H1 (cell line): ENCODE data around the gene SPOCK1. TPM values are rescaled to one million over a fixed set of nuclear protein-coding genes. Genes with fewer than 3 reads are reported as not detected.

Source experiments
- CHD7 ChIP-seq: fragments of 300-600 bp; sonication (generic); IDR thresholded peaks from 2 replicates; pipeline ENCODE4 v1.7.1; 2012; ENCODE audit warnings: low read length, moderate library complexity, mild to moderate bottlenecking, inconsistent platforms; ENCODE audit not compliant: insufficient replicate concordance
- TCF12 ChIP-seq: IDR thresholded peaks from 2 replicates; pipeline ENCODE4 v1.6.1; 2011; ENCODE audit warnings: low read depth, mild to moderate bottlenecking, low read length
- YY1 ChIP-seq: IDR thresholded peaks from 2 replicates; pipeline ENCODE4 v1.6.1; 2011; ENCODE audit warnings: low read depth, mild to moderate bottlenecking, low read length
- polyA plus RNA-seq, 7 experiments: library from polyadenylated mRNA; depleted of rRNA in 3 of 7; stranded (reverse) in 5 of 7; unstranded in 2 of 7; fragments of >200 nt in 5 of 7; fragments of 200-250 nt in 2 of 7; gene quantifications; 1 replicate in 5 of 7; 2 replicates in 1 of 7; 4 replicates in 1 of 7; pipeline versions ENCODE4 v1.2.1 to v1.2.3, GENCODE V29; 2011 to 2013; ENCODE audit warnings: missing spikeins in 2 of 7, mixed read lengths in 2 of 7
- total RNA-seq: library from RNA; stranded (reverse); fragmentation: NEBNext Ultra II Directional; extraction: Animal tissue kit (Norgen Biotek cat#: 25700); gene quantifications from 2 replicates; pipeline ENCODE4 v1.2.1, GENCODE V29; 2021

The SPOCK1 gene
- total and polyA plus RNA-seq, 2 of the 8 experiments (the other 6 are each of a cell fraction or from before 2014, with no cell fraction given): 6.9 to 18.1 TPM

GRCh38 chr5:137075163-137075970 is 423.8 kb downstream of the SPOCK1 start (continued):
- TF ChIP-seq CHD7: no peak
- 0 out of 2 replicates have a peak, but pooled peaks have one; percentile 13 for TF ChIP-seq TCF12
- peak; percentile 57; the same call in 1 of the 2 replicates for TF ChIP-seq YY1
- TF ChIP-seq, all 59 proteins: peak for 4
